Caco-2 (cell line): ENCODE data around the gene KRTAP5-10. TPM values are rescaled to one million over a fixed set of nuclear protein-coding genes. Genes with fewer than 3 reads are reported as not detected.
"Not testable (repeated sequence)": the region's sequence is repeated elsewhere in the genome, so short reads cannot be mapped to it uniquely, and the experiment has no call there.

Experiments
- BruUV-seq: library from RNA; stranded (reverse); fragments of 400-500 nt; replicated peaks from 2 replicates; lab custom pipeline; 2021; lab: Mats Ljungman, UMichigan
- CTCF ChIA-PET: fragments of 300-600 bp; sonication (Branson Sonifier 250); formaldehyde crosslinking; loops from one replicate; lab custom pipeline; 2022; ENCODE audit warnings: antibody characterized with exemption; lab: Charles Lee
- POLR2A ChIA-PET: fragments of 300-600 bp; sonication (Branson Sonifier 250); formaldehyde crosslinking; loops from one replicate; lab custom pipeline; 2022; ENCODE audit warnings: antibody characterized with exemption; lab: Charles Lee
- DNase-seq, 2 experiments: peaks; one replicate each; pipeline versions ENCODE4 v3.0.0 to v3.0.0-alpha.2; 2020 to 2022
- H3K27me3 ChIP-seq: replicated peaks from 2 replicates; pipeline ENCODE4 v1.6.0; 2011; ENCODE audit warnings: low read length; ENCODE audit not compliant: control insufficient read depth, insufficient read depth
- H3K36me3 ChIP-seq: 2 replicates; pipeline ENCODE4 v1.5.1; 2011; ENCODE audit warnings: low read length; ENCODE audit not compliant: control insufficient read depth, insufficient read depth
- H3K4me1 ChIP-seq: fragments of 250-450 bp; sonication (Bioruptor Pico); 2 replicates; pipeline ENCODE4 v1.5.1; 2020; ENCODE audit warnings: mild to moderate bottlenecking
- H3K4me3 ChIP-seq: 2 replicates; pipeline ENCODE4 v1.5.1; 2011; ENCODE audit warnings: low read depth, mild to moderate bottlenecking, control low read depth, low read length
- H3K9me3 ChIP-seq: fragments of 250-450 bp; sonication (Bioruptor Pico); 2 replicates; pipeline ENCODE4 v1.5.1; 2020; ENCODE audit warnings: mild to moderate bottlenecking, moderate library complexity
- H3K27ac Mint-ChIP-seq: one replicate; pipeline ENCODE4 v1.8.0; 2022; ENCODE audit warnings: mixed read lengths; ENCODE audit not compliant: unreplicated experiment
- H3K27me3 Mint-ChIP-seq: one replicate; pipeline ENCODE4 v1.8.0; 2022; ENCODE audit warnings: mixed read lengths; ENCODE audit not compliant: insufficient read depth, unreplicated experiment
- H3K36me3 Mint-ChIP-seq: one replicate; pipeline ENCODE4 v1.8.0; 2022; ENCODE audit warnings: mild to moderate bottlenecking, mixed read lengths; ENCODE audit not compliant: insufficient read depth, unreplicated experiment
- H3K4me1 Mint-ChIP-seq: one replicate; pipeline ENCODE4 v1.8.0; 2022; ENCODE audit warnings: low read depth, mixed read lengths; ENCODE audit not compliant: unreplicated experiment
- H3K4me3 Mint-ChIP-seq: one replicate; pipeline ENCODE4 v1.8.0; 2022; ENCODE audit warnings: mild to moderate bottlenecking, moderate library complexity, mixed read lengths; ENCODE audit not compliant: unreplicated experiment
- H3K9me3 Mint-ChIP-seq: one replicate; pipeline ENCODE4 v1.8.0; 2022; ENCODE audit warnings: mixed read lengths; ENCODE audit not compliant: unreplicated experiment
- intact Hi-C: fragments of 100-400 bp; cut with micrococcal nuclease; formaldehyde crosslinking; loops from one replicate; pipeline ENCODE4 v1.10.0; 2022; ENCODE audit not compliant: unreplicated experiment
- total RNA-seq: library from RNA; stranded (reverse); gene quantifications from 2 replicates; pipeline ENCODE4 v1.2.3, GENCODE V29; 2022
- TF ChIP-seq, protein P1 (sequence below), 2 experiments: fragments of 200-600 bp in 1 of 2; IDR thresholded peaks; 1 replicate in 1 of 2; 2 replicates in 1 of 2; pipeline versions ENCODE4 v1.5.1 to v1.8.0; 2011 to 2022; ENCODE audit warnings: antibody characterized with exemption in 1 of 2, control low read depth in 1 of 2, inconsistent platforms in 1 of 2, low read depth in 1 of 2, low read length in 1 of 2, mild to moderate bottlenecking in 1 of 2, moderate library complexity in 1 of 2; ENCODE audit not compliant: insufficient read depth in 1 of 2, severe bottlenecking in 1 of 2, unreplicated experiment in 1 of 2

Gene KRTAP5-10
- total RNA-seq, 1 experiment from 2014 or later: not detected

DNA sequence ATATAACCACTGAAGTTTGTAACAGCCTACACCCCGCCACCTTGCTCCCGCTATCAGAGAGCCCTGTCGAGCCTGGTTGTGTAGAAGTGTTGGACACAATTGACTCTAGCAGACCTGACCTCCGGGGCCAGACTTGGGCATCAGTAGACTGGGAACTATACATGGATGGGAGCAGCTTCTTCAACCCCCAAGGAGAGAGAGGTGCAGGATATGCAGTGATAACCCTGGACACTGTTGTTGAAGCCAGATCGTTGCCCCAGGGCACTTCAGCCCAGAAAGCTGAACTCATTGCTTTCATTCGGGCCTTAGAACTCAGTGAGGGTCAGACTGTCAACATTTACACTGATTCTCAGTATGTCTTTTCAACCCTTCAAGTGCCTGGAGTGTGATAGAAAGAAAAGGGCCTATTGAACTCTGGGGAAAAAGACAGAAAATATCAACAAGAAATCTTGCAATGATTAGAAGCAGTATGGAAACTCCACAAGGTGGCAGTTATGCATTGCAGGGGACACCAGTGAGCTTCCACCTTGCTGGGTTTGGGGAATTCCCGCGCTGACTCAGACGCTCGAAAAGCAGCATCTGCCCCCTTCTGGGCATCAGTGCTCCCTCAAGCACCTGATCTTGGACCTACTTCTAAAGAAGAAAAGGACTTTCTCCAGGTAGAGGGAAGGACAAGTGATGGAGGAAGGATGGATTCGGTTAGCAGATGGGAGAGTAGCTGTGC lies 23.6 kb downstream of the KRTAP5-10 start:
- H3K27me3 Mint-ChIP-seq, H3K9me3 Mint-ChIP-seq: not testable (repeated sequence)

DNA sequence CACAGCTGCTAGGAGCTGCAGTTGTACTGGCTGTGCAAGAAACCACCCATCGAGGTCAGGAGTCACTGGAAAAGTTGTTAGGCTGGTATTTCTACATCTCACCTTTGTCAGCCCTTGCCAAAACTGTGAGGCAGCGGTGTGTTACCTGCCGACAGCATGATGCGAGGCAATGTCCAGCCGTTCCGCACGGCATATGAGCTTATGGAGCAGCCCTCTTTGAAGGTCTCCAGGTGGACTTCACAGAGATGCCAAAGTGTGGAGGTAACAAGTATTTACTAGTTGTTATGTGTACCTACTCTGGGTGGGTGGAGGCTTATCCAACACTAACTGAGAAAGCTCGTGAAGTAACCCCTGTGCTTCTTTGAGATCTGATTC lies 24.2 kb downstream of the KRTAP5-10 start:
- H3K4me3 Mint-ChIP-seq: peak overlapping the region; percentile 42
- ChIA-PET CTCF (interaction anchor here (2.3 kb wide), 1 partner anchor 9 kb away, joined by 10 read pairs; no protein-coding TSS in a partner anchor), POLR2A (interaction anchor here (0.6 kb wide), 2 partner anchors 10 to 103 kb away, joined by 3 to 8 read pairs; no protein-coding TSS in a partner anchor)
- H3K4me3 ChIP-seq, H3K9me3 ChIP-seq, BruUV-seq, H3K27me3 ChIP-seq, H3K9me3 Mint-ChIP-seq, intact Hi-C loops, H3K36me3 ChIP-seq, H3K36me3 Mint-ChIP-seq, H3K27me3 Mint-ChIP-seq: not testable (repeated sequence)
- peak in 1 of 2 experiments; percentile 55 for DNase-seq
- peaks cover 40% of the 10 kb centered on the region for H3K4me1 Mint-ChIP-seq
- peaks cover 21% of the 10 kb centered on the region for H3K4me1 ChIP-seq
- H3K27ac Mint-ChIP-seq: peak overlapping the region; percentile 84

More for the DNA sequence above, 23.6 kb downstream of the KRTAP5-10 start:
- H3K27me3 ChIP-seq, H3K4me3 ChIP-seq, H3K9me3 ChIP-seq, H3K36me3 Mint-ChIP-seq, H3K36me3 ChIP-seq, intact Hi-C loops: not testable (repeated sequence)
- DNase-seq: peak; percentile 82 to 85
- ChIA-PET CTCF (interaction anchor here (2.3 kb wide), 1 partner anchor 9 kb away, joined by 10 read pairs; no protein-coding TSS in a partner anchor), POLR2A (interaction anchor here (0.6 kb wide), 2 partner anchors 9 to 103 kb away, joined by 3 to 8 read pairs; no protein-coding TSS in a partner anchor)
- Mint-ChIP-seq H3K4me3 (peak overlapping the region; percentile 42), H3K27ac (peak overlapping the region; percentile 84), H3K4me1 (peaks cover 40% of the 10 kb centered on the region)
- TF ChIP-seq, protein P1, sequence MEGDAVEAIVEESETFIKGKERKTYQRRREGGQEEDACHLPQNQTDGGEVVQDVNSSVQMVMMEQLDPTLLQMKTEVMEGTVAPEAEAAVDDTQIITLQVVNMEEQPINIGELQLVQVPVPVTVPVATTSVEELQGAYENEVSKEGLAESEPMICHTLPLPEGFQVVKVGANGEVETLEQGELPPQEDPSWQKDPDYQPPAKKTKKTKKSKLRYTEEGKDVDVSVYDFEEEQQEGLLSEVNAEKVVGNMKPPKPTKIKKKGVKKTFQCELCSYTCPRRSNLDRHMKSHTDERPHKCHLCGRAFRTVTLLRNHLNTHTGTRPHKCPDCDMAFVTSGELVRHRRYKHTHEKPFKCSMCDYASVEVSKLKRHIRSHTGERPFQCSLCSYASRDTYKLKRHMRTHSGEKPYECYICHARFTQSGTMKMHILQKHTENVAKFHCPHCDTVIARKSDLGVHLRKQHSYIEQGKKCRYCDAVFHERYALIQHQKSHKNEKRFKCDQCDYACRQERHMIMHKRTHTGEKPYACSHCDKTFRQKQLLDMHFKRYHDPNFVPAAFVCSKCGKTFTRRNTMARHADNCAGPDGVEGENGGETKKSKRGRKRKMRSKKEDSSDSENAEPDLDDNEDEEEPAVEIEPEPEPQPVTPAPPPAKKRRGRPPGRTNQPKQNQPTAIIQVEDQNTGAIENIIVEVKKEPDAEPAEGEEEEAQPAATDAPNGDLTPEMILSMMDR (IDR thresholded peaks at IDR 0.05; ENCODE audit: insufficient read depth in 1 of 2, low read depth in 1 of 2, low read length in 1 of 2, severe bottlenecking in 1 of 2, unreplicated experiment in 1 of 2): peak; percentile 53 to 57
- BruUV-seq: TSS peak; percentile 61
- H3K4me1 ChIP-seq: peaks cover 21% of the 10 kb centered on the region

DNA sequence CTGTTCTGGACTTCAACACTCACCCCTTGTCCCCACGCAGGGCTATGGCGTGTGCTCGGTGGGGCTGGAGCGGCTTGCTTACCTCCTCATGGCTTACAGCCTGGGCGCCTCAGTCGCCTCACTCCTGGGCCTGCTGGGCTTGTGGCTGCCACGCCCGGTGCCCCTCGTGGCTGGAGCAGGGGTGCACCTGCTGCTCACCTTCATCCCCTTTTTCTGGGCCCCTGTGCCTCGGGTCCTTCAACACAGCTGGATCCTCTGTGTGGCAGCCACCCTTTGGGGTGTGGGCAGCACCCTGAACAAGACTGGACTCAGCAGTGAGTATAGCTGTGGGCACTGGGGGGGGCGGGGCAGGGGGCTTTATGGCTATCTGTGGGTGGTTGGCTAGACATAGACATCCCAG lies 37.9 kb downstream of the KRTAP5-10 start:
- DNase-seq, H3K27me3 Mint-ChIP-seq, H3K36me3 Mint-ChIP-seq, CTCF ChIA-PET, H3K4me3 ChIP-seq, H3K36me3 ChIP-seq, BruUV-seq, H3K9me3 ChIP-seq, H3K4me3 Mint-ChIP-seq, intact Hi-C loops, H3K4me1 ChIP-seq, POLR2A ChIA-PET, H3K27me3 ChIP-seq, H3K27ac Mint-ChIP-seq, H3K4me1 Mint-ChIP-seq, H3K9me3 Mint-ChIP-seq: not testable (repeated sequence)

DNA sequence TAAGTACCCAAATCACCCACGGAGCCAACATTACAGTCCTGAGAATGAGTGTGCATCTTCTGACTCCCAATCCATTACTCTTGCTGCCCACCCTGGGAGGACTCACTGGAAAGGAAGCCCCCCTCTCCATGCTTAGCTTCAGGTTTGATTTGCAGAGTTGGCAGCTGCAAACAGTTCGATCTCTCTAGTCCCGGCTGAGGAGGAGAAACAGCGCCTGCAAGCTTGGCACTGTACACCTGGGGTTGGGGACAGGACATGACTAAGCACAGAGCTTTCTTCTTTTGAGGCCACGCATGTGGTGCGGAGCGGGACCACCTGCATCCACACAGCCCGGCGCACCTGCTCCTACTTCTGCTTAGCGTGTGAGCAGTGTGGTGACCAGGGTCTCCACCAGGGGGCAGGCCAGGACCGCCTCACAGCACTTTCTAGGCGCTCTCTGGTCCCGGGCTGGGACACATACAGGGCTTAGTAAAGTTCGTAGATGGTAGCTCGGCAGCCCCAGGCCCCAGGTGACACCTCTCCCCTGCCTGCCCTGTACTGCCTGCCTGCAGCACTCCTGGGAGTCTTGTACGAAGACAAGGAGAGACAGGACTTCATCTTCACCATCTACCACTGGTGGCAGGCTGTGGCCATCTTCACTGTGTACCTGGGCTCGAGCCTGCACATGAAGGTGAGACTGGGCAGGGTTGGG lies 39.6 kb downstream of the KRTAP5-10 start:
- H3K4me1 Mint-ChIP-seq, H3K36me3 ChIP-seq, BruUV-seq, H3K27ac Mint-ChIP-seq, H3K4me1 ChIP-seq, H3K4me3 ChIP-seq, H3K27me3 ChIP-seq, H3K9me3 ChIP-seq, H3K27me3 Mint-ChIP-seq, H3K4me3 Mint-ChIP-seq, intact Hi-C loops, POLR2A ChIA-PET, H3K9me3 Mint-ChIP-seq, H3K36me3 Mint-ChIP-seq: not testable (repeated sequence)
- DNase-seq: peak; percentile 71 to 74
- TF ChIP-seq, protein P1 (IDR thresholded peaks at IDR 0.05; ENCODE audit: insufficient read depth in 1 of 2, low read depth in 1 of 2, low read length in 1 of 2, severe bottlenecking in 1 of 2, unreplicated experiment in 1 of 2): peak in 1 of 2 experiments; percentile 76
- CTCF ChIA-PET: interaction anchor here (0.6 kb wide), 1 partner anchor 166 kb away, joined by 4 read pairs; no protein-coding TSS in a partner anchor

DNA sequence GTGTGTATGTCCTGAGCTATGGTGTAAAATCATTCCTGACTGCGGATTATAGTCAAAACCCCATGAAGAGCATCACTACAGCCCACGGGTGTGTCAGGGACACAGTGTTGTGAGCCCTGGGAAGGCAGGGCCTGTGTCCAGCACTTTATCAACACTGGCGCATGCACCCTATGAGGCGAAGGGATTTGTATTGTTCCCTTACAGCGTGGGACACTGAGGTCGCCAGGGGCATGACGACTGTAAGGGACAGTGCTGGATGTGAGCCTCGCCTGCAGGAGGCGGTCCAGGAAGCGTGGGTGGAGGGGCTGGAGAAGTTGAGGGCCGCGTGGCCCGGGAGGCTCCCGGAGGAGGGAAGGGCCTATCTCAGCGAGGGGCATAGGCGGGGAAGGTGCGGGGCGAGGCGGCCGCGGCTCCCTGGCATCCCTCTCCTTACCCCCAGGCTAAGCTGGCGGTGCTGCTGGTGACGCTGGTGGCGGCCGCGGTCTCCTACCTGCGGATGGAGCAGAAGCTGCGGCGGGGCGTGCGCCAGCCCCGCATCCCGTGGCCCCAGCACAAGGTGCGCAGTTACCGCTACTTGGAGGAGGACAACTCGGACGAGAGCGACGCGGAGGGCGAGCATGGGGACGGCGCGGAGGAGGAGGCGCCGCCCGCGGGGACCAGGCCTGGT lies 41.6 kb downstream of the KRTAP5-10 start:
- BruUV-seq, H3K27ac Mint-ChIP-seq, H3K4me3 Mint-ChIP-seq, H3K9me3 Mint-ChIP-seq, H3K4me3 ChIP-seq, DNase-seq, H3K4me1 Mint-ChIP-seq, H3K27me3 Mint-ChIP-seq, intact Hi-C loops, H3K36me3 Mint-ChIP-seq, H3K9me3 ChIP-seq, H3K4me1 ChIP-seq, POLR2A ChIA-PET, H3K27me3 ChIP-seq, H3K36me3 ChIP-seq: not testable (repeated sequence)
- CTCF ChIA-PET: interaction anchor here (0.7 kb wide), 1 partner anchor 763 kb away, joined by 3 read pairs; no protein-coding TSS in a partner anchor
